Measurements from ENCODE around the gene ADGRV1. TPM values are rescaled to one million over a fixed set of nuclear protein-coding genes. Genes with fewer than 3 reads are reported as not detected.

The ADGRV1 gene
- polyA plus RNA-seq, 3 donors: 0.18 to 0.33 TPM; not detected in 1

- no peaks in the 10 kb centered on the region for H3K27me3 Mint-ChIP-seq (ENCODE audit: low read depth in 3 of 3)
- Histone ChIP-seq H4K20me1 (ENCODE audit: insufficient read depth, low read length) (no peaks in the 10 kb centered on the region), H3K27me3 (ENCODE audit: control insufficient read depth in 2 of 2, insufficient read depth in 2 of 2, low read length in 2 of 2) (no peaks in the 10 kb centered on the region), H3K79me2 (ENCODE audit: insufficient read depth, low read length) (no peaks in the 10 kb centered on the region), H3K9me3 (replicated peaks in 1 of 2; ENCODE audit: control insufficient read depth in 1 of 2, insufficient read depth in 1 of 2, low read length in 2 of 2) (no peaks in the 10 kb centered on the region), H2AFZ (ENCODE audit: insufficient read depth, low read depth, low read length, poor library complexity, severe bottlenecking) (no peak overlapping the region), H3K4me2 (replicated peaks; ENCODE audit: extremely low read depth, low read length, poor library complexity, severe bottlenecking) (no peak overlapping the region), H3K4me3 (replicated peaks in 1 of 3; ENCODE audit: low read depth in 2 of 3, low read length in 3 of 3) (no peak overlapping the region), H3K4me1 (ENCODE audit: control insufficient read depth in 1 of 2, insufficient read depth in 2 of 2, low read length in 2 of 2) (no peaks in the 10 kb centered on the region), H3K36me3 (replicated peaks in 1 of 2; ENCODE audit: control insufficient read depth in 1 of 2, insufficient read depth in 2 of 2, low read length in 2 of 2) (no peaks in the 10 kb centered on the region), H3K27ac (ENCODE audit: low read depth in 1 of 2, low read length in 2 of 2) (no peak overlapping the region), H3K9ac (ENCODE audit: insufficient read depth, low read length, poor library complexity, severe bottlenecking) (no peak overlapping the region)
- WGBS (ENCODE audit: insufficient coverage): no CpG with 5 or more reads among the region's 3 CpGs
- H3K4me3 Mint-ChIP-seq: no peak overlapping the region
- H3K4me1 Mint-ChIP-seq: no peaks in the 10 kb centered on the region
- no peaks in the 10 kb centered on the region for H3K36me3 Mint-ChIP-seq
- DNase-seq: no peak
- TF ChIP-seq, protein P1, sequence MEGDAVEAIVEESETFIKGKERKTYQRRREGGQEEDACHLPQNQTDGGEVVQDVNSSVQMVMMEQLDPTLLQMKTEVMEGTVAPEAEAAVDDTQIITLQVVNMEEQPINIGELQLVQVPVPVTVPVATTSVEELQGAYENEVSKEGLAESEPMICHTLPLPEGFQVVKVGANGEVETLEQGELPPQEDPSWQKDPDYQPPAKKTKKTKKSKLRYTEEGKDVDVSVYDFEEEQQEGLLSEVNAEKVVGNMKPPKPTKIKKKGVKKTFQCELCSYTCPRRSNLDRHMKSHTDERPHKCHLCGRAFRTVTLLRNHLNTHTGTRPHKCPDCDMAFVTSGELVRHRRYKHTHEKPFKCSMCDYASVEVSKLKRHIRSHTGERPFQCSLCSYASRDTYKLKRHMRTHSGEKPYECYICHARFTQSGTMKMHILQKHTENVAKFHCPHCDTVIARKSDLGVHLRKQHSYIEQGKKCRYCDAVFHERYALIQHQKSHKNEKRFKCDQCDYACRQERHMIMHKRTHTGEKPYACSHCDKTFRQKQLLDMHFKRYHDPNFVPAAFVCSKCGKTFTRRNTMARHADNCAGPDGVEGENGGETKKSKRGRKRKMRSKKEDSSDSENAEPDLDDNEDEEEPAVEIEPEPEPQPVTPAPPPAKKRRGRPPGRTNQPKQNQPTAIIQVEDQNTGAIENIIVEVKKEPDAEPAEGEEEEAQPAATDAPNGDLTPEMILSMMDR (IDR thresholded peaks at IDR 0.05): no peak
- intact Hi-C loops (cut with micrococcal nuclease): no loop called here
- no peak overlapping the region for H3K27ac Mint-ChIP-seq
- peaks cover 0 to 5% (median 0%) of the 10 kb centered on the region in 7 donors for H3K9me3 Mint-ChIP-seq
Observed at GRCh38 chr5:90621848-90622247, 63.3 kb downstream of the ADGRV1 start.

DNA sequence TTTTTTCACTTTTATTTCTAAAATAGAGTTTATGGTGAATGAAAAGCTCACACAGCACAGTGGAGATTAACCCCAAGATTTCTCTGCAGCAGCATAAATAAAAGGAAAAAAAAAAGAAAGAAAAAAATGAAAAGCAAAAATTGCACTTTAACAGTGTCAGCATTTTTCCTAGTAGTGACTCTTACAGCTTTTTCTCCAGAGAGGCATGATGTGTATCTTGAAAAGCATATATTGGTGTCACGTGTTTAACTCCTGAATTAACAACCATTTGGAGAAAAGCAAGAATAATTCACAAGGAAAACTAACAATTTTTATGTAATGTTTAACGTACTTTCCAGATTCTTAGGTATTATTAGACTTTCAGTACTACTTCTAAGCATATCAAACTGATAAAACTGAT is 67.9 kb downstream of the ADGRV1 start:
- H3K27ac Mint-ChIP-seq: no peak overlapping the region

More for the DNA sequence above, 67.9 kb downstream of the ADGRV1 start:
- no peak overlapping the region for H3K4me3 ChIP-seq (replicated peaks in 1 of 3; ENCODE audit: low read depth in 2 of 3, low read length in 3 of 3)
- H3K36me3 Mint-ChIP-seq: no peaks in the 10 kb centered on the region
- H3K9ac ChIP-seq (ENCODE audit: insufficient read depth, low read length, poor library complexity, severe bottlenecking): no peak overlapping the region
- no peaks in the 10 kb centered on the region for H3K27me3 ChIP-seq (ENCODE audit: control insufficient read depth in 2 of 2, insufficient read depth in 2 of 2, low read length in 2 of 2)
- no peaks in the 10 kb centered on the region for H3K4me1 Mint-ChIP-seq
- no peak overlapping the region for H3K4me2 ChIP-seq (replicated peaks; ENCODE audit: extremely low read depth, low read length, poor library complexity, severe bottlenecking)
- DNase-seq: no peak
- no CpG with 5 or more reads among the region's 2 CpGs for WGBS (ENCODE audit: insufficient coverage)
- H3K4me1 ChIP-seq (ENCODE audit: control insufficient read depth in 1 of 2, insufficient read depth in 2 of 2, low read length in 2 of 2): no peaks in the 10 kb centered on the region
- no peaks in the 10 kb centered on the region for H4K20me1 ChIP-seq (ENCODE audit: insufficient read depth, low read length)
- no peaks in the 10 kb centered on the region for H3K27me3 Mint-ChIP-seq (ENCODE audit: low read depth in 3 of 3)
- H2AFZ ChIP-seq (ENCODE audit: insufficient read depth, low read depth, low read length, poor library complexity, severe bottlenecking): no peak overlapping the region
- H3K4me3 Mint-ChIP-seq: no peak overlapping the region
- no peaks in the 10 kb centered on the region for H3K9me3 ChIP-seq (replicated peaks in 1 of 2; ENCODE audit: control insufficient read depth in 1 of 2, insufficient read depth in 1 of 2, low read length in 2 of 2)
- H3K27ac ChIP-seq (ENCODE audit: low read depth in 1 of 2, low read length in 2 of 2): no peak overlapping the region
- TF ChIP-seq, protein P1 (IDR thresholded peaks at IDR 0.05): no peak
- intact Hi-C loops (cut with micrococcal nuclease): no loop called here
- no peaks in the 10 kb centered on the region for H3K79me2 ChIP-seq (ENCODE audit: insufficient read depth, low read length)
- H3K9me3 Mint-ChIP-seq: peaks cover 0 to under 1% (median 0%) of the 10 kb centered on the region in 7 donors
- H3K36me3 ChIP-seq (replicated peaks in 1 of 2; ENCODE audit: control insufficient read depth in 1 of 2, insufficient read depth in 2 of 2, low read length in 2 of 2): no peaks in the 10 kb centered on the region

Data from CD14-positive monocyte (primary cell).